Liver (tissue), 9 donors: Measurements from ENCODE around the gene GULP1. TPM values are rescaled to one million over a fixed set of nuclear protein-coding genes. Genes with fewer than 3 reads are reported as not detected.

Experiments
- DNase-seq: peaks from one replicate; pipeline ENCODE4 v3.0.0-alpha.2; 2017; ENCODE audit warnings: low spot score
- H3K27ac ChIP-seq, 2 donors: one replicate each; pipeline ENCODE4 v1.7.0; 2013; ENCODE audit warnings: inconsistent platforms in 2 of 2, low read length in 2 of 2, control low read depth in 1 of 2, low read depth in 1 of 2, mild to moderate bottlenecking in 1 of 2
- H3K27me3 ChIP-seq, 4 donors: one replicate each; pipeline versions ENCODE4 v1.6.1 to v1.7.0; 2013; ENCODE audit warnings: low read length in 3 of 4, inconsistent platforms in 1 of 4, mild to moderate bottlenecking in 1 of 4, moderate library complexity in 1 of 4; ENCODE audit not compliant: control insufficient read depth in 4 of 4, insufficient read depth in 4 of 4
- H3K36me3 ChIP-seq, 4 donors: one replicate each; pipeline versions ENCODE4 v1.6.1 to v1.7.0; 2013; ENCODE audit warnings: low read length in 3 of 4, mild to moderate bottlenecking in 3 of 4, low read depth in 1 of 4, moderate library complexity in 1 of 4; ENCODE audit not compliant: control insufficient read depth in 4 of 4, insufficient read depth in 3 of 4
- H3K4me1 ChIP-seq, 4 donors: one replicate each; pipeline versions ENCODE4 v1.6.1 to v1.7.0; 2013; ENCODE audit warnings: low read length in 3 of 4, mild to moderate bottlenecking in 3 of 4, moderate library complexity in 1 of 4; ENCODE audit not compliant: control insufficient read depth in 4 of 4, insufficient read depth in 4 of 4
- H3K4me3 ChIP-seq, 3 donors: one replicate each; pipeline versions ENCODE4 v1.6.1 to v1.7.0; 2013; ENCODE audit warnings: low read length in 3 of 3, control low read depth in 1 of 3, low read depth in 1 of 3, mild to moderate bottlenecking in 1 of 3
- H3K9ac ChIP-seq, 2 donors: one replicate each; pipeline ENCODE4 v1.7.0; 2013; ENCODE audit warnings: low read length in 2 of 2, mild to moderate bottlenecking in 2 of 2, moderate library complexity in 2 of 2, control low read depth in 1 of 2, low read depth in 1 of 2
- H3K9me3 ChIP-seq, 4 donors: one replicate each; pipeline versions ENCODE4 v1.6.1 to v1.7.0; 2013; ENCODE audit warnings: low read length in 3 of 4; ENCODE audit not compliant: control insufficient read depth in 4 of 4
- CTCF ChIP-seq: fragments of 150-350 bp; IDR thresholded peaks from 2 replicates; pipeline ENCODE4 v1.5.1; 2017; ENCODE audit warnings: improper control_type of control experiment, low read depth, low read length; ENCODE audit not compliant: missing input control
- EGR1 ChIP-seq, 2 donors: IDR thresholded peaks; 2 replicates each; pipeline ENCODE4 v1.6.1; 2016 to 2018; ENCODE audit warnings: antibody characterized with exemption in 2 of 2, low read depth in 2 of 2
- FOXA1 ChIP-seq: IDR thresholded peaks from 2 replicates; pipeline ENCODE4 v1.6.1; 2016; ENCODE audit warnings: antibody characterized with exemption
- FOXA2 ChIP-seq: IDR thresholded peaks from 2 replicates; pipeline ENCODE4 v1.6.1; 2016; ENCODE audit warnings: antibody characterized with exemption
- GABPA ChIP-seq, 2 donors: IDR thresholded peaks in 1 of 2; conservative IDR thresholded peaks in 1 of 2; 2 replicates each; pipeline ENCODE4 v1.6.1; 2016; ENCODE audit warnings: antibody characterized with exemption in 2 of 2, mild to moderate bottlenecking in 1 of 2, moderate library complexity in 1 of 2
- HNF4A ChIP-seq, 2 donors: conservative IDR thresholded peaks; 2 replicates each; pipeline ENCODE4 v1.6.1; 2016; ENCODE audit warnings: antibody characterized with exemption in 2 of 2, mild to moderate bottlenecking in 2 of 2
- HNF4G ChIP-seq: IDR thresholded peaks from 2 replicates; pipeline ENCODE4 v1.6.1; 2016; ENCODE audit warnings: antibody characterized with exemption
- JUND ChIP-seq, 2 donors: IDR thresholded peaks; 2 replicates each; pipeline ENCODE4 v1.6.1; 2016; ENCODE audit warnings: antibody characterized with exemption in 2 of 2
- MAX ChIP-seq: IDR thresholded peaks from 2 replicates; pipeline ENCODE4 v1.6.1; 2016; ENCODE audit warnings: antibody characterized with exemption
- NR2F2 ChIP-seq: IDR thresholded peaks from 2 replicates; pipeline ENCODE4 v1.6.1; 2016; ENCODE audit warnings: antibody characterized with exemption
- REST ChIP-seq: IDR thresholded peaks from 2 replicates; pipeline ENCODE4 v1.6.1; 2016; ENCODE audit warnings: antibody characterized with exemption, mild to moderate bottlenecking
- RXRA ChIP-seq, 2 donors: IDR thresholded peaks; 2 replicates each; pipeline ENCODE4 v1.6.1; 2017 to 2018; ENCODE audit warnings: antibody characterized with exemption in 2 of 2, mild to moderate bottlenecking in 1 of 2
- SP1 ChIP-seq: IDR thresholded peaks from 2 replicates; pipeline ENCODE4 v1.6.1; 2018; ENCODE audit warnings: antibody characterized with exemption, mild to moderate bottlenecking
- WGBS: extraction: QIAGEN DNeasy Blood & Tissue Kit; methylation state at CpG from one replicate; pipeline ENCODE4 v1.1.7; 2013; 5-methylcytosine and 5-hydroxymethylcytosine counted together
- polyA plus RNA-seq, 2 donors: library from polyadenylated mRNA; stranded (reverse) in 1 of 2; unstranded in 1 of 2; fragments of 200-250 nt in 1 of 2; fragments of >200 nt in 1 of 2; fragmentation: Nextera tagmentation in 1 of 2; extraction: Ambion mirVana in 1 of 2; gene quantifications; one replicate each; pipeline versions ENCODE4 v1.2.1 to v1.2.3, GENCODE V29; 2013 to 2015
- total RNA-seq, 2 donors: library from RNA; depleted of rRNA; stranded (reverse); fragments of >200 nt; gene quantifications; one replicate each; pipeline ENCODE4 v1.2.3, GENCODE V29; 2014
- TF ChIP-seq, protein P1 (sequence below): IDR thresholded peaks from 2 replicates; pipeline ENCODE4 v1.6.1; 2016; ENCODE audit warnings: antibody characterized with exemption
- TF ChIP-seq, protein P2 (sequence below): IDR thresholded peaks from 2 replicates; pipeline ENCODE4 v1.6.1; 2016; ENCODE audit warnings: antibody characterized with exemption
- donor health status: healthy.
- donor health status: healthy.
- donor health status: healthy.
- donor health status: healthy.
- donor health status: healthy.

The GULP1 gene
- total and polyA plus RNA-seq, 4 donors, result 0.53 to 6.9 (median 0.89) TPM

DNA sequence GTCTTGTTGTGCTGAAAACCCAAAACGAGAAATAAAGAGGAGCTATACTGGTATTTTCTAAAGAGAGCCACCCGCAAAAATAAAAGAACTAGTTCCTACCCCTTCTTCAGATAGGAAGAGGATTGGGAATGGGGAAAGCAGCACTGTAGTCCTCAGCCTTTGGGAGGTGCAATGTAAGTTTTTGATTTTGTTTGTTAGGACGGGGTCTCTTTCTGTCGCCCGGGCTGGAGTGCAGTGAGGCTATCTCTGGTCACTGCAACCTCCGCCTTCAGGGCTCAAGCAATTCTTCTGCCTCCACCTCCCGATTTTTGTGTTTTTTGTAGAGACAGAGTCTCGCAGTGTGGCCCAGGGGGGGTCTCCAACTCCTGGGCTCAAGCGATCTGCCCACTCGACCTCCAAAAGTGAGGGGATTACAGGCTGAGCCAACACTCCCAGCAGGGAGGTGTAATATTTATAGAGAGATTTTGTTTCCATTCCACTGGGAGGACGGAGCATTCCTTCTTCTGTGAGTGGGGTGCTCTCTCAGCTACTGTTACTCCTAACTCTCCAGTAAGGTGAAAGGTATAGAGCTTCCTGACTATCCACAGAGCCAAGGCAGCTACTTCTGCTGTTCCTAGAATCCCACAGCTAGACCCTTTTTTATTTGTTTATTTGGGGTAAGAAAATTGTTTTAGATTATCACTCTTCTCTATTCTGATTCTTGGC is 13.1 kb upstream of the GULP1 start (continued):
- TF ChIP-seq CTCF (no peak), EGR1 (IDR thresholded peaks at IDR 0.05; ENCODE audit: low read depth in 2 of 2) (no peak)

GRCh38 chr2:188279093-188279445 is 12.6 kb upstream of the GULP1 start:
- Histone ChIP-seq H3K9ac (no peak overlapping the region), H3K4me3 (no peak overlapping the region), H3K27ac (no peak overlapping the region), H3K9me3 (peaks cover 0 to 3% (median 0%) of the 10 kb centered on the region in 4 donors), H3K4me1 (peaks cover 0 to 1% (median 0%) of the 10 kb centered on the region in 4 donors), H3K27me3 (peaks cover 0 to 4% (median 1%) of the 10 kb centered on the region in 4 donors), H3K36me3 (no peaks in the 10 kb centered on the region)
- DNase-seq, result no peak
- WGBS, result 31% methylated on average over 2 of the region's 2 CpGs
- TF ChIP-seq SP1, result no peak
- TF ChIP-seq RXRA (IDR thresholded peaks at IDR 0.05), result no peak
- TF ChIP-seq, protein P1, sequence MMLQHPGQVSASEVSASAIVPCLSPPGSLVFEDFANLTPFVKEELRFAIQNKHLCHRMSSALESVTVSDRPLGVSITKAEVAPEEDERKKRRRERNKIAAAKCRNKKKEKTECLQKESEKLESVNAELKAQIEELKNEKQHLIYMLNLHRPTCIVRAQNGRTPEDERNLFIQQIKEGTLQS, result no peak
- TF ChIP-seq CTCF, result no peak
- no peak for TF ChIP-seq JUND (IDR thresholded peaks at IDR 0.05)
- no peak for TF ChIP-seq GABPA (IDR thresholded peaks at IDR 0.05 in 1 of 2, conservative IDR thresholded peaks at IDR 0.05 in 1 of 2)

DNA sequence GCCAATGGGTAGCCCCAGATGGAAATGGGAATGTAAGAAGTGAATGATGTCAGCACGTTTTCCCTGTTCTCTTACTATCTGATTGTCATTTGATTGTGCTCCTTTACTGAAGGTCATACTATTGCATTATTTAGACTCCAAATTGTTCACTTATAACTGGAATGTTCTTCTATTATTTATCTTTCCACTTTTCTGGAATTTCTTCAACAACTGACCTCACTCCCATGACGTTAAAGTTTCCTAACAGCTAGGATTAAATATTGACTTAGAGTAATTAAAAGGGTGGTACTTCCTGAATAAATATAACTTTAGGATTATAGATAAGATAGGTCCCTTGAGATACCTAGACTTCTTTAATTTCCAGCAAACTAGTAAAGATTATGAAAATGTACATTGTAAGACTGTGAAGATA is 10.9 kb upstream of the GULP1 start:
- H3K27ac ChIP-seq, result no peak overlapping the region
- no peaks in the 10 kb centered on the region for H3K36me3 ChIP-seq
- 16% methylated on average over 2 of the region's 2 CpGs for WGBS
- peaks cover 0 to 1% (median 0%) of the 10 kb centered on the region in 4 donors for H3K4me1 ChIP-seq
- H3K4me3 ChIP-seq, result no peak overlapping the region
- peaks cover 0 to 3% (median 0%) of the 10 kb centered on the region in 4 donors for H3K9me3 ChIP-seq
- peaks cover 0 to 4% (median 1%) of the 10 kb centered on the region in 4 donors for H3K27me3 ChIP-seq
- DNase-seq, result no peak
- no peak overlapping the region for H3K9ac ChIP-seq
- TF ChIP-seq HNF4A (conservative IDR thresholded peaks at IDR 0.05), result peak in 1 of 2 donors; percentile 14
- TF ChIP-seq JUND (IDR thresholded peaks at IDR 0.05), result peak in 1 of 2 donors; percentile 61
- TF ChIP-seq MAX, result no peak
- TF ChIP-seq FOXA2, result no peak
- TF ChIP-seq, protein P1, result no peak
- TF ChIP-seq FOXA1, result no peak
- no peak for TF ChIP-seq HNF4G
- TF ChIP-seq EGR1 (IDR thresholded peaks at IDR 0.05; ENCODE audit: low read depth in 2 of 2), result no peak
- no peak for TF ChIP-seq SP1
- TF ChIP-seq, protein P2, sequence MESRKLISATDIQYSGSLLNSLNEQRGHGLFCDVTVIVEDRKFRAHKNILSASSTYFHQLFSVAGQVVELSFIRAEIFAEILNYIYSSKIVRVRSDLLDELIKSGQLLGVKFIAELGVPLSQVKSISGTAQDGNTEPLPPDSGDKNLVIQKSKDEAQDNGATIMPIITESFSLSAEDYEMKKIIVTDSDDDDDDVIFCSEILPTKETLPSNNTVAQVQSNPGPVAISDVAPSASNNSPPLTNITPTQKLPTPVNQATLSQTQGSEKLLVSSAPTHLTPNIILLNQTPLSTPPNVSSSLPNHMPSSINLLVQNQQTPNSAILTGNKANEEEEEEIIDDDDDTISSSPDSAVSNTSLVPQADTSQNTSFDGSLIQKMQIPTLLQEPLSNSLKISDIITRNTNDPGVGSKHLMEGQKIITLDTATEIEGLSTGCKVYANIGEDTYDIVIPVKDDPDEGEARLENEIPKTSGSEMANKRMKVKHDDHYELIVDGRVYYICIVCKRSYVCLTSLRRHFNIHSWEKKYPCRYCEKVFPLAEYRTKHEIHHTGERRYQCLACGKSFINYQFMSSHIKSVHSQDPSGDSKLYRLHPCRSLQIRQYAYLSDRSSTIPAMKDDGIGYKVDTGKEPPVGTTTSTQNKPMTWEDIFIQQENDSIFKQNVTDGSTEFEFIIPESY, result no peak
- TF ChIP-seq NR2F2, result no peak
- no peak for TF ChIP-seq REST
- no peak for TF ChIP-seq CTCF
